Stimulated activated CD8-positive, alpha-beta memory T cell treated with anti-CD3 and anti-CD28 coated beads, Interleukin-12 subunit alpha, Interleukin-12 subunit beta, amount 100 ng/mL, for 24 hours (primary cell): Measurements from ENCODE around the gene CHGA.

Experiments
- DNase-seq: peaks from one replicate; pipeline ENCODE4 v3.0.0-alpha.2; 2020; ENCODE audit errors: extremely low read depth

CHGA gene

GRCh38 chr14:92982956-92983355, 60.0 kb downstream of the CHGA start:
- no peak for DNase-seq

- no peak for DNase-seq
Observed at GRCh38 chr14:92984082-92984788, 61.3 kb downstream of the CHGA start.
